Measurements from ENCODE around the gene HINFP. TPM values are rescaled to one million over a fixed set of nuclear protein-coding genes. Genes with fewer than 3 reads are reported as not detected.

HINFP gene, protein sequence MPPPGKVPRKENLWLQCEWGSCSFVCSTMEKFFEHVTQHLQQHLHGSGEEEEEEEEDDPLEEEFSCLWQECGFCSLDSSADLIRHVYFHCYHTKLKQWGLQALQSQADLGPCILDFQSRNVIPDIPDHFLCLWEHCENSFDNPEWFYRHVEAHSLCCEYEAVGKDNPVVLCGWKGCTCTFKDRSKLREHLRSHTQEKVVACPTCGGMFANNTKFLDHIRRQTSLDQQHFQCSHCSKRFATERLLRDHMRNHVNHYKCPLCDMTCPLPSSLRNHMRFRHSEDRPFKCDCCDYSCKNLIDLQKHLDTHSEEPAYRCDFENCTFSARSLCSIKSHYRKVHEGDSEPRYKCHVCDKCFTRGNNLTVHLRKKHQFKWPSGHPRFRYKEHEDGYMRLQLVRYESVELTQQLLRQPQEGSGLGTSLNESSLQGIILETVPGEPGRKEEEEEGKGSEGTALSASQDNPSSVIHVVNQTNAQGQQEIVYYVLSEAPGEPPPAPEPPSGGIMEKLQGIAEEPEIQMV
- 9.1 TPM for total RNA-seq

DNA sequence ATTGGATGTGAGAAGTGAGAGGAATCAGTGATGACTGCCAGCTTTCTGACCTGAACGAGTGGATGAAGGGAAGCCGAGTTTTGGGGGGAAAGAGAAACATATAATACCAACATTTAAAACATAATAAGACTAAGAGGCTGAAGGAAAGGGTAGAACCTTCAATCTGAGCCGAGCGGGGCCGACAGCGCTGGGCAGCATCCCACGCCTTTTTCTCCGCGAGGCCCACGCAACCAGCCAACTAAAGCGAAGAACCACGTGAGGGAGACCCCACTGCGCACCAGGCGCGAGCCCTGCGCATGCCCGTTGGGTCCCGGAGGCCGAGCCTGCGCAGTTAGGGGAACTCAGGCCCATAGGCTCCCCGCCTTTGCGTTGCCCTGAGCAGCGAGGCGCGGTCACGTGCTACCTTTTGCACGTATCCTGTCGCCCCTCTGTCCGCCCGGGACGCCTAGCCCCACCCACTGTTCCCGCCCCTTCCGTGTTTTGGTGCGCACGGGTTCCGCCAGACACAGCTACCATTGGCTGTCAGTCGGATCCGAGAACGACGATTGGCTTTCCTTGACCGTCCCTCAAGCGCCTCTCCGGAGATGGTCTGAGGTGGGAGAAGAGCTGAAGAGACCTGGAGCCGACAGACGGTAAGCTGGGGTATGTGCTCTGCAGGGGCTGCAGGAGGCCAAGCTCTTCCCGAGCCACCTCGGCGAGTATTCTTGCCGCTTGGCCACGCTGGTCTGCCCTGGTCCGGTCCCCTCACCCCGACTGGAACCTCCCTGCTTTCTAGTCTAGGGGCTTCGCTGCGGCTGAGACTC is at the start of gene HINFP:
TSS of gene HINFP (plus strand) at position 573 of the 803 bp plus-strand sequence. CDS start 5,365 bp downstream, outside the sequence.
- Histone ChIP-seq H3K4me1 (ENCODE audit: insufficient read depth, low read length) (peaks cover 37% of the 10 kb centered on the region), H3K4me3 (ENCODE audit: low read length) (peak within 1 kb of the TSS; percentile 91), H3K27me3 (ENCODE audit: insufficient read depth, low read length) (no peaks in the 10 kb centered on the region), H3K9me3 (ENCODE audit: low read depth, low read length) (no peaks in the 10 kb centered on the region)

DNA sequence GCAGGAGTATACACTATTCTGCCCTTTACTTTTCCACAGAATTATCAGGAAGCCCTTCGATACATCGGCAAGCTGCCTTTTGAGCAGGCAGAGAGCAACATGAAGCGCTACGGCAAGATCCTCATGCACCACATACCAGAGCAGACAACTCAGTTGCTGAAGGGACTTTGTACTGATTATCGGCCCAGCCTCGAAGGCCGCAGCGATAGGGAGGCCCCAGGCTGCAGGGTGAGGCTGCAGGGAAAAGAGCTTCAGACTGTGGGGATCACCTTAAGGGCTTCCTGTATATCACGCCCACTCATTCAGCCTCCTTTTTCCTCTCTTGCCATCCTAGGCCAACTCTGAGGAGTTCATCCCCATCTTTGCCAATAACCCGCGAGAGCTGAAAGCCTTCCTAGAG is 43.5 kb upstream of the HINFP start:
- Histone ChIP-seq H3K4me1 (ENCODE audit: insufficient read depth, low read length) (no peaks in the 10 kb centered on the region), H3K27me3 (ENCODE audit: insufficient read depth, low read length) (no peaks in the 10 kb centered on the region), H3K9me3 (ENCODE audit: low read depth, low read length) (no peaks in the 10 kb centered on the region), H3K4me3 (ENCODE audit: low read length) (no peak overlapping the region)

DNA sequence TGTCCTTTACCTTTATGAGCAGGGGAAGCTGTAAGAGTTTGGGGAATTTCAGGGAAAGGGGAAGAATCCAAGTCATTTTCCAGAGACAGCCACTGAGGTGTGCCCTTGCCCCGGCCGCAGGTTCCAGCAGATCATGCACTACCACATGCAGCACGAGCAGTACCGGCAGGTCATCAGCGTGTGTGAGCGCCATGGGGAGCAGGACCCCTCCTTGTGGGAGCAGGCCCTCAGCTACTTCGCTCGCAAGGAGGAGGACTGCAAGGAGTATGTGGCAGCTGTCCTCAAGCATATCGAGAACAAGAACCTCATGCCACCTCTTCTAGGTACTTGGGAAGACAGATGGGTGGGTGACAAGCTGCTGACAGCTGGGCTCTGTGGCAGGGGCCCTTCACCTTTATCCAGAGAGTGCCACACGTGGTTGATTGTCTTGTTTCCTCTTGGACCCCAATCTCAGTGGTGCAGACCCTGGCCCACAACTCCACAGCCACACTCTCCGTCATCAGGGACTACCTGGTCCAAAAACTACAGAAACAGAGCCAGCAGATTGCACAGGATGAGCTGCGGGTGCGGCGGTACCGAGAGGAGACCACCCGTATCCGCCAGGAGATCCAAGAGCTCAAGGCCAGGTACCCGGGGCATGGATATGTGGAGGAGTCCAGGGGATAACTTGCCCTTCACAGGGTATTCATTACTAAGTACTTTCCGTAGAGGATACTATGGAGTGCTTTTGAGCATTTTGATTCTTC is 42.5 kb upstream of the HINFP start:
- no peak overlapping the region for H3K4me3 ChIP-seq (ENCODE audit: low read length)

DNA sequence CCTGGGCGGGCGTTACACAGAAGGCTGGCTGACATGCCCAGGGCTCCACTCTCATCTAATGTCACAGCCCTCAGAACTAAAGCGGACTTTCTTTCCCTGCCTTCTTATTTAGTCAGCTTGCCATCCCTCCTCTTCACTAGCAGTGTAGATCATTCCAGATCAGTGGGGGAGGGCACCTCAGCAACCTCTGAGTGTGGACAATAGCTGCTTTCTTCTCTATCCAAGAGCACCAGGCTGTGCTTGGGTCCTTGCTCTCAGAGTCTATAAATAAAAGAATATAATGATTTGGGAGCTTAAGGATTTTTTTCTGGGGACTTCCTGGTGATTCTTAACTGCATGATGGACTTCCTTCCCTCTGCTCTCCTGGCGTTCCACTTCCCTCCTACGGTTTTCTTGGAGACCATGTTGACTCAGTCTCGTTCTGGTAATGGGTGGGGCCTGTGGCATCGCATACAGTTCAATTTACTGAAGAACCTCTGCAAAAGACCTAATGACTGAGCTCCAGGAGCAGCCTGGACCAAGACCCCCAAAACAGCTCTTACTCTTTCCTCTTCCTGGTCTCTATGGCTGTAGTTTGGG is 39.6 kb upstream of the HINFP start:
- Histone ChIP-seq H3K9me3 (ENCODE audit: low read depth, low read length) (no peaks in the 10 kb centered on the region), H3K4me1 (ENCODE audit: insufficient read depth, low read length) (peaks cover 18% of the 10 kb centered on the region), H3K27me3 (ENCODE audit: insufficient read depth, low read length) (no peaks in the 10 kb centered on the region), H3K4me3 (ENCODE audit: low read length) (no peak overlapping the region)

More for the DNA sequence above, 42.5 kb upstream of the HINFP start:
- Histone ChIP-seq H3K4me1 (ENCODE audit: insufficient read depth, low read length) (no peaks in the 10 kb centered on the region), H3K27me3 (ENCODE audit: insufficient read depth, low read length) (no peaks in the 10 kb centered on the region), H3K9me3 (ENCODE audit: low read depth, low read length) (no peaks in the 10 kb centered on the region)

DNA sequence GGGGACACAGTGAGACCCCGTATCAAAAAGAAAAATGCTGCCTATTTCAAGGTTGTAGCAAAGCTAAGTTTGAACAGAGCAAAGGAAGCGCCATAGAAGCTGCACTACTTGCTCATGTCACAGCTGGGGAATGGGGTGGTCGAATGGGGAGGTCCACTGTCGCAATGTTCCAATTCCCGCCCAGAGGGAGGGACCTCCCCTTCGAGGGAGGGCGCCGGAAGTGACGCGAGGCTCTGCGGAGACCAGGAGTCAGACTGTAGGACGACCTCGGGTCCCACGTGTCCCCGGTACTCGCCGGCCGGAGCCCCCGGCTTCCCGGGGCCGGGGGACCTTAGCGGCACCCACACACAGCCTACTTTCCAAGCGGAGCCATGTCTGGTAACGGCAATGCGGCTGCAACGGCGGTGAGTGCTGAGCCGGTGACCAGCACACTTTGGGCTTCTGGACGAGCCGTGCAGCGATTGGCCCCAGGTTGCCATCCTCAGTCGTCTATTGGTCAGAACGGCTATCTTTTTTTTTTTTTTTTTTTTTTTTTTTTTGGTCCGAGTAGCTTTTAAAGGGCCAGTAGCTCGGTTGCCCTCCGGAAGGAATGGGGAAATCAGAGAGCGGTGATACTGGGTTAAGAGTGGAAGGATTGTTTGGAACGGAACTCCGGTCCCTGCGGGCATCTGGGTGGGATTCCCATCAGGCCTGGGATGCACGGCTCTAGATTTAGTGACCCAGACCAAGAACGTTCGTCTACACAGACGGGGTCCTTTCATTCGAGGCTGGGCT is 36.5 kb upstream of the HINFP start, which contains the start of gene HMBS:
TSS of gene HMBS (plus strand) at position 219 of the 774 bp plus-strand sequence. CDS start at position 372, 153 bp downstream.
- no peaks in the 10 kb centered on the region for H3K27me3 ChIP-seq (ENCODE audit: insufficient read depth, low read length)
- H3K9me3 ChIP-seq (ENCODE audit: low read depth, low read length), result no peaks in the 10 kb centered on the region
- H3K4me1 ChIP-seq (ENCODE audit: insufficient read depth, low read length), result peaks cover 30% of the 10 kb centered on the region
- H3K4me3 ChIP-seq (ENCODE audit: low read length), result peak within 1 kb of the TSS; percentile 80

DNA sequence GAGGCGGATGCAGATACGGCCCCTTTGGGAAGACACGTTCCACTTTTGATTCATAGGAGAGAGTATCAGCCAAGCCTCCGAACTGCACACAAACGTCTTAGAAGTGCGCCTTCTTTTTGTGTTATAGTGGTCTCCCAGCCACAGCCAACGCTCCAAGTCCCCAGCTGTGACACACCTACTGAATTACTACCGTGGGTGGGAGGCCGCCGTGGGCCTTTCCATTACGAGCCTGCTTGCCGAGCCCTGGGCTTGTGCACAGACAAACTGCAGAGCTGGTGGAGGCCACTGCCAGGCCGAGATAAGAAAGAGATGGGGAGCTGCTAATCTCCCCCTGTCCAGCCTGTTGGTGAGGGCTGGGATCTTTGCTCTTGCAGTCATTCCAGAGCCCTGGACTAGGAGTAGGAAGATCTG is 35.9 kb upstream of the HINFP start:
- Histone ChIP-seq H3K4me1 (ENCODE audit: insufficient read depth, low read length) (peaks cover 33% of the 10 kb centered on the region), H3K9me3 (ENCODE audit: low read depth, low read length) (no peaks in the 10 kb centered on the region), H3K4me3 (ENCODE audit: low read length) (peak overlapping the region; percentile 80), H3K27me3 (ENCODE audit: insufficient read depth, low read length) (no peaks in the 10 kb centered on the region)

DNA sequence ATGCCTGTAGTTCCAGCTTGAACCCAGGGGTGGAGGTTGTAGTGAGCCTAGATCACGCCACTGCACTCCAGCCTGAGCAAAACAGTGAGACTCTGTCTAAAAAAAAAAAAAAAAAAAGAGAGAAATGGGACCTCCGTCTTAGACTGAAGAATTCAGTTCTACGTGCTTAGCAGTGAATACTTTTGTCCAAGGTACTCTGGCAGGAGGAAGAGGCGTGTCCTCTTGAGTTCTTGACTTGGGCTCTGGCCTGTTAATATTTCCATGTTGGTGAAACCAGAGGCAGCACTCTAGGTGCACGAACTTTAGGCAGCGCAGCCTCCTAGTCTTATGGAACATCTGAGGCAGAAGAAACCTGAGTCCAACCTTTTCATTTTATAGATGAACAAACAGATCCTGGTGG is 34.3 kb upstream of the HINFP start:
- no peaks in the 10 kb centered on the region for H3K9me3 ChIP-seq (ENCODE audit: low read depth, low read length)
- no peak overlapping the region for H3K4me3 ChIP-seq (ENCODE audit: low read length)
- H3K27me3 ChIP-seq (ENCODE audit: insufficient read depth, low read length), result no peaks in the 10 kb centered on the region
- H3K4me1 ChIP-seq (ENCODE audit: insufficient read depth, low read length), result peaks cover 43% of the 10 kb centered on the region

DNA sequence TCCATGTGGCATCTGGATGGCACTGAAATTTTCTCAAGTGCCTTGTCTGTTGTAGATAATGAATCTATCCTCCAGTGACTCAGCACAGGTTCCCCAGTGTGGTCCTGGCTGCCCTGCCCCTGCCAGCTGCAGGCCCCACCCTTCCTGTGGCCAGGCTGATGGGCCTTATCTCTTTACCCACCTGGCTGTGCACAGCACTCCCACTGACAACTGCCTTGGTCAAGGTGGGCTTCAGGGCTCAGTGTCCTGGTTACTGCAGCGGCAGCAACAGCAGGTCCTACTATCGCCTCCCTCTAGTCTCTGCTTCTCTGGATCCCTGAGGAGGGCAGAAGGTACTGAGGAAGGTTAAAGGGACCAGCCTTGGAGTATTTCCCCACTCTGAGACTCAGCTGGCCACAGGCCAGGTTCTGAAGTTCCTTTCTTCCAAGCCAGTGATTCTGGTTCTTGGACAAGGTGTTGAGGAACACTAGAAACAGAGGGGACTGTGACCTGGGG is 33.6 kb upstream of the HINFP start:
- no peaks in the 10 kb centered on the region for H3K9me3 ChIP-seq (ENCODE audit: low read depth, low read length)
- peaks cover 50% of the 10 kb centered on the region for H3K4me1 ChIP-seq (ENCODE audit: insufficient read depth, low read length)
- H3K27me3 ChIP-seq (ENCODE audit: insufficient read depth, low read length), result no peaks in the 10 kb centered on the region
- no peak overlapping the region for H3K4me3 ChIP-seq (ENCODE audit: low read length)

DNA sequence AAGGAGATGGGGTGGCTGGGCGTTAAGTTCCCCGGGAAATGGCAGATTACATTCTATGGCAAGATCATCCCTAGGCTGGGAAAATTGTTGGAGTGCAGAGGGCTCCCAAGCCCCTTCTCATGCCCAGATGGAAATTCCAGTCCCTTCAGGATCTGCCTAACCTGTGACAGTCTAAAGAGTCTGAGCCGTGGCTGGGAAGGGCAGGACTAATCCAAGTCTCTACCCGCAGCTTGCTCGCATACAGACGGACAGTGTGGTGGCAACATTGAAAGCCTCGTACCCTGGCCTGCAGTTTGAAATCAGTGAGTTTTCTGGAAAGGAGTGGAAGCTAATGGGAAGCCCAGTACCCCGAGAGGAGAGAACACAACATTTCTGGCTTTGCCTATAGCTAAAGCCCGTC is 33.0 kb upstream of the HINFP start:
- Histone ChIP-seq H3K4me1 (ENCODE audit: insufficient read depth, low read length) (peaks cover 56% of the 10 kb centered on the region), H3K27me3 (ENCODE audit: insufficient read depth, low read length) (no peaks in the 10 kb centered on the region), H3K4me3 (ENCODE audit: low read length) (no peak overlapping the region), H3K9me3 (ENCODE audit: low read depth, low read length) (no peaks in the 10 kb centered on the region)

DNA sequence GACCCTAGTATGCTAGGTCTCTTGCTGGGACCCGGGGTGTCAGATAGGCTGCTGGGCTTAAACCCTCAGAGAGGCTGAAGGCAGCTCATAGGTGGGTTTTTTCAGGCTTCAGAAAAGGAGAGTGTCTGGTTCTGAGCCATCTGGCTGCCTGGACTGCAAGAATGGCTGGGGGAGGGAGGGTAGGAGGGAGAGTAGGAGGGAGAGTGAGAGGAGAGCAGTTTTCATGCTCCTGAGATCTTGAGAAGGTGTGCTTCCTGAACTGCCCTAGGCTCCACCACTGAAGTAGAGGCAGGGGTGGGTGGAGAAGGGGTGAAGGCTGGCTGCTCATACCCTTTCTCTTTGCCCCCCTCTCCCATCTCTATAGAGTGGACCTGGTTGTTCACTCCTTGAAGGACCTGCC is 32.1 kb upstream of the HINFP start:
- Histone ChIP-seq H3K9me3 (ENCODE audit: low read depth, low read length) (no peaks in the 10 kb centered on the region), H3K4me3 (ENCODE audit: low read length) (no peak overlapping the region), H3K27me3 (ENCODE audit: insufficient read depth, low read length) (no peaks in the 10 kb centered on the region), H3K4me1 (ENCODE audit: insufficient read depth, low read length) (peaks cover 62% of the 10 kb centered on the region)

DNA sequence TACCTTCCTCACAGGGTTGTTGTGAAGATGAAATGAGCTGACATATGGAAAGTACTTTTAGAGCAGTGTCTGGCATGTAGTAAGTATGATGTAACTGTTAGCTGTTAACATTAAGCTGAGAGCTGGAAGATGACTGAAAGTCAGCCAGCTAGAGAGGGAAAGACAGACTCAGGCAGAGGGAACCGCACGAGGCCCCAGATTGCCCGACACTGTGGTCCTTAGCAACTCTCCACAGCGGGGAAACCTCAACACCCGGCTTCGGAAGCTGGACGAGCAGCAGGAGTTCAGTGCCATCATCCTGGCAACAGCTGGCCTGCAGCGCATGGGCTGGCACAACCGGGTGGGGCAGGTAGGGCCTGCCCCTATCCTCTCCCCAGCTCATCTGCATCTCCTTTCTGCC is 30.2 kb upstream of the HINFP start:
- Histone ChIP-seq H3K4me1 (ENCODE audit: insufficient read depth, low read length) (peaks cover 55% of the 10 kb centered on the region), H3K9me3 (ENCODE audit: low read depth, low read length) (no peaks in the 10 kb centered on the region), H3K4me3 (ENCODE audit: low read length) (no peak overlapping the region), H3K27me3 (ENCODE audit: insufficient read depth, low read length) (no peaks in the 10 kb centered on the region)

DNA sequence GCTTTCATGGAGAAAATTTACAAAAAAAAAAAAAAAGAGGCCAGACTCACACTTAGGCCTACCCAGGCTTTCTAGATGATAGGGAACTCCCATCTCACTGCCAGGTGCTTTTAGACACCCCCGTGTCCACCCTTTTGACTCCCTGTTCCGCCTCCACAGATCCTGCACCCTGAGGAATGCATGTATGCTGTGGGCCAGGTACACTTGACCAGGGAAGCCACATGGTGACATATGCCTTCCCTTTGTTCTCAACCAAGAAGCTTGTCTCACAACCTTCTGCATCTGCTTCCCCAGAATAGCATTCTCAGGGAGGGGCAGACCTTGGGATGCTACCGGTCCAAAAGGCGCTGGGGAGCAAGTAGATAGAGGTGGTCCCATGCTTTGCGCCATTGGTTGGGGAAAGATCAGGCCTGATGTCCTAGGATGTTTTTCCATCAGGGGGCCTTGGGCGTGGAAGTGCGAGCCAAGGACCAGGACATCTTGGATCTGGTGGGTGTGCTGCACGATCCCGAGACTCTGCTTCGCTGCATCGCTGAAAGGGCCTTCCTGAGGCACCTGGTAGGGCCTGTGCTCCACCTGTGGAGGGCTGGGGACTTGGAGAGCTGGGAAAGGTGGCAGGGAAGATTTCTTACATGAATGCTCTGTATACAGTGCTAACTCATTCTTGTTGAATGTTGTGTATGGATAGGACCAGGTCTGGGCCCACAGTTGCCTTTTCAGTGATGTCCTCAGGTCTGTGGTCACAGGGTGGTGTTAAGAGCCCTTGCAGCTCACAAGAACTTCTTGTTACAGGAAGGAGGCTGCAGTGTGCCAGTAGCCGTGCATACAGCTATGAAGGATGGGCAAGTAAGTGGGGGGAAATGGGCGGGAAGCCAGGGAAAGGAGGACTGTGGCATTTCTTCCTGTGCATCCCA is 29.2 kb upstream of the HINFP start:
- Histone ChIP-seq H3K27me3 (ENCODE audit: insufficient read depth, low read length) (no peaks in the 10 kb centered on the region), H3K4me1 (ENCODE audit: insufficient read depth, low read length) (peaks cover 52% of the 10 kb centered on the region), H3K9me3 (ENCODE audit: low read depth, low read length) (no peaks in the 10 kb centered on the region), H3K4me3 (ENCODE audit: low read length) (no peak overlapping the region)
